ENCODE measurements around the gene ZNF598. TPM values are rescaled to one million over a fixed set of nuclear protein-coding genes. Genes with fewer than 3 reads are reported as not detected.
A peak's percentile ranks its signal among the peaks of the same experiment; 100 is the strongest.
"Not testable (repeated sequence)": the region's sequence is repeated elsewhere in the genome, so short reads cannot be mapped to it uniquely, and the experiment has no call there.

The ZNF598 gene
- polyA plus RNA-seq, 1 donor from 2014 or later: 22.1 TPM

- no peaks in the 10 kb centered on the region for H3F3A ChIP-seq (ENCODE audit: insufficient read depth, low read length, poor library complexity, severe bottlenecking)
- H3K9me2 ChIP-seq (ENCODE audit: insufficient read depth, low read length): no peaks in the 10 kb centered on the region
- peaks cover 14% of the 10 kb centered on the region for H3K79me2 ChIP-seq (replicated peaks; ENCODE audit: insufficient read depth, low read length)
- H3K4me2 ChIP-seq (ENCODE audit: low read length): no peak overlapping the region
- H3K27me3 ChIP-seq (ENCODE audit: insufficient read depth, low read depth, low read length): peaks cover 10% of the 10 kb centered on the region
- H3K9ac ChIP-seq (ENCODE audit: low read length): no peak overlapping the region
- H2AFZ ChIP-seq (ENCODE audit: low read depth, low read length): no peak overlapping the region
- no peak overlapping the region for H3K27ac ChIP-seq (ENCODE audit: low read length)
- H3K9me3 ChIP-seq (ENCODE audit: low read length): no peaks in the 10 kb centered on the region
- no peak for TF ChIP-seq RAD21 (conservative IDR thresholded peaks at IDR 0.05)
- TF ChIP-seq SMC3 (conservative IDR thresholded peaks at IDR 0.05; ENCODE audit: poor library complexity): no peak
- no peak for TF ChIP-seq CTCF (IDR thresholded peaks at IDR 0.05; ENCODE audit: poor library complexity, severe bottlenecking)
- TF ChIP-seq EP300 (conservative IDR thresholded peaks at IDR 0.05; ENCODE audit: poor library complexity, severe bottlenecking): no peak
- H3K4me3 ChIP-seq (ENCODE audit: low read length): no peak overlapping the region
- no peaks in the 10 kb centered on the region for H3K36me3 ChIP-seq (ENCODE audit: insufficient read depth, low read length)
- no peaks in the 10 kb centered on the region for H4K20me1 ChIP-seq (ENCODE audit: insufficient read depth)
Measured at GRCh38 chr16:2013527-2013926, 3.9 kb upstream of the ZNF598 start.

DNA sequence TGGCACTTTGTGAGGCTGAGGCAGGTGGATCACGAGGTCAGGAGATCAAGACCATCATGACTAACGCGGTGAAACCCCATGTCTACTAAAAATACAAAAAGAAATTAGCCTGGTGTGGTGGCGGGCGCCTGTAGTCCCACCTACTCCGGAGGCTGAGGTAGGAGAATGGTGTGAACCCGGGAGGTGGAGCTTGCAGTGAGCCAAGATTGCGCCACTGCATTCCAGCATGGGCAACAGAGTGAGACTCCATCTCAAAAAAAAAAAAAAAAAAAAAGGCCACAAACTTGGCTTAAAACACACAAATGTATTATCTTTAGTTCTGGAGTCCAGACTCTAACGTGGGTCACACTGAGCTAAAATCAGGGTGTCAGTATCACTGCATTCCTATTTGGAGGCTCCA, 2.1 kb upstream of the ZNF598 start:
- peaks cover 32% of the 10 kb centered on the region for H3K79me2 ChIP-seq (replicated peaks; ENCODE audit: insufficient read depth, low read length)
- not testable (repeated sequence) for H3K36me3 ChIP-seq (ENCODE audit: insufficient read depth, low read length); H3K9ac ChIP-seq (ENCODE audit: low read length)

DNA sequence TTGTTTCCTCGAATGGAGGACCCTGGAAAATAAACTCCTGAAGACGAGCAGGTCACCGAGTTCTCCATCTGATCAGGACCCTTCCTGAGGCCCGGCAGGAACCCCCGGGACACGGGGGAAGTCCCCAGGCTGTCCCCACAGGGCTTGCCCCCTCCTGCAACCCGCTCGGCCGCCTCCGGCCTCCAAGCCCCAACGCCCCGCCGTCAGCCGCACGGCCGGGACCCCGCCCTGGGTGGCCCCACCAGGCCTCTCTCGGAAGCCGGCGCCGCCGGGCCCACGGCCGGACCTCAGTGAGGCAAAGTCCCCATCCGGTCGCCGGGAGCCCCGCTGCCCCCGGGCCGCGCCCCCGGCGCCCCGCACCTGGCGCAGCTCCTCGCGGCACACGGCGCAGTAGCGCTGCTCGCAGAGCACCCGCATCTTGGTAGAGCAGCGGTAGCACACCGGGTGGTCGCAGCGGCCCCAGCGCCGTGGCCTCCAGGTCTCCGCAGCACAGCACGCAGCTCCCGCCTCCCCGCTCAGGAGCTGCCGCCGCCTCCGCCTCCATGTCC, 383 bp downstream of the ZNF598 start:
- Histone ChIP-seq H3K27ac (ENCODE audit: low read length) (peak overlapping the region; percentile 19), H2AFZ (ENCODE audit: low read depth, low read length) (no peak overlapping the region), H3K9me3 (ENCODE audit: low read length) (no peaks in the 10 kb centered on the region), H3K79me2 (replicated peaks; ENCODE audit: insufficient read depth, low read length) (peaks cover 46% of the 10 kb centered on the region), H3K36me3 (ENCODE audit: insufficient read depth, low read length) (no peaks in the 10 kb centered on the region), H3K4me2 (ENCODE audit: low read length) (peak overlapping the region; percentile 34), H3K9me2 (ENCODE audit: insufficient read depth, low read length) (no peaks in the 10 kb centered on the region), H3K4me3 (ENCODE audit: low read length) (peak overlapping the region; percentile 87), H4K20me1 (ENCODE audit: insufficient read depth) (peaks cover 5% of the 10 kb centered on the region), H3F3A (ENCODE audit: insufficient read depth, low read length, poor library complexity, severe bottlenecking) (no peaks in the 10 kb centered on the region), H3K9ac (ENCODE audit: low read length) (peak overlapping the region; percentile 75), H3K27me3 (ENCODE audit: insufficient read depth, low read depth, low read length) (no peaks in the 10 kb centered on the region)
- TF ChIP-seq, protein P1, sequence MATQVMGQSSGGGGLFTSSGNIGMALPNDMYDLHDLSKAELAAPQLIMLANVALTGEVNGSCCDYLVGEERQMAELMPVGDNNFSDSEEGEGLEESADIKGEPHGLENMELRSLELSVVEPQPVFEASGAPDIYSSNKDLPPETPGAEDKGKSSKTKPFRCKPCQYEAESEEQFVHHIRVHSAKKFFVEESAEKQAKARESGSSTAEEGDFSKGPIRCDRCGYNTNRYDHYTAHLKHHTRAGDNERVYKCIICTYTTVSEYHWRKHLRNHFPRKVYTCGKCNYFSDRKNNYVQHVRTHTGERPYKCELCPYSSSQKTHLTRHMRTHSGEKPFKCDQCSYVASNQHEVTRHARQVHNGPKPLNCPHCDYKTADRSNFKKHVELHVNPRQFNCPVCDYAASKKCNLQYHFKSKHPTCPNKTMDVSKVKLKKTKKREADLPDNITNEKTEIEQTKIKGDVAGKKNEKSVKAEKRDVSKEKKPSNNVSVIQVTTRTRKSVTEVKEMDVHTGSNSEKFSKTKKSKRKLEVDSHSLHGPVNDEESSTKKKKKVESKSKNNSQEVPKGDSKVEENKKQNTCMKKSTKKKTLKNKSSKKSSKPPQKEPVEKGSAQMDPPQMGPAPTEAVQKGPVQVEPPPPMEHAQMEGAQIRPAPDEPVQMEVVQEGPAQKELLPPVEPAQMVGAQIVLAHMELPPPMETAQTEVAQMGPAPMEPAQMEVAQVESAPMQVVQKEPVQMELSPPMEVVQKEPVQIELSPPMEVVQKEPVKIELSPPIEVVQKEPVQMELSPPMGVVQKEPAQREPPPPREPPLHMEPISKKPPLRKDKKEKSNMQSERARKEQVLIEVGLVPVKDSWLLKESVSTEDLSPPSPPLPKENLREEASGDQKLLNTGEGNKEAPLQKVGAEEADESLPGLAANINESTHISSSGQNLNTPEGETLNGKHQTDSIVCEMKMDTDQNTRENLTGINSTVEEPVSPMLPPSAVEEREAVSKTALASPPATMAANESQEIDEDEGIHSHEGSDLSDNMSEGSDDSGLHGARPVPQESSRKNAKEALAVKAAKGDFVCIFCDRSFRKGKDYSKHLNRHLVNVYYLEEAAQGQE (IDR thresholded peaks at IDR 0.05; ENCODE audit: borderline replicate concordance): no peak
- TF ChIP-seq SMC3 (conservative IDR thresholded peaks at IDR 0.05; ENCODE audit: poor library complexity) (no peak), MXI1 (conservative IDR thresholded peaks at IDR 0.05; ENCODE audit: poor library complexity, severe bottlenecking) (no peak)

More for the DNA sequence above, 2.1 kb upstream of the ZNF598 start:
- not testable (repeated sequence) for H3K9me2 ChIP-seq (ENCODE audit: insufficient read depth, low read length); H2AFZ ChIP-seq (ENCODE audit: low read depth, low read length); H3K27ac ChIP-seq (ENCODE audit: low read length); H4K20me1 ChIP-seq (ENCODE audit: insufficient read depth); H3K9me3 ChIP-seq (ENCODE audit: low read length); H3K4me3 ChIP-seq (ENCODE audit: low read length); H3F3A ChIP-seq (ENCODE audit: insufficient read depth, low read length, poor library complexity, severe bottlenecking); H3K4me2 ChIP-seq (ENCODE audit: low read length); H3K27me3 ChIP-seq (ENCODE audit: insufficient read depth, low read depth, low read length)
